Keratinocyte (primary cell): Measurements from ENCODE around the gene TXNL1. TPM values are rescaled to one million over a fixed set of nuclear protein-coding genes. Genes with fewer than 3 reads are reported as not detected.

Experiments used
- DNase-seq: peaks from one replicate; pipeline ENCODE4 v3.0.0-alpha.2; 2011; ENCODE audit warnings: low read depth, missing footprints, low spot score
- FAIRE-seq: peaks from 2 replicates; lab custom pipeline; 2011; peaks lifted over from hg19 to GRCh38; lab: Jason Lieb, UNC
- H2AFZ ChIP-seq: 2 replicates; pipeline ENCODE4 v1.6.0; 2012; ENCODE audit warnings: low read length, control low read depth, inconsistent platforms; ENCODE audit not compliant: control insufficient read depth
- H3K27ac ChIP-seq: 2 replicates; pipeline ENCODE4 v1.5.1; 2011; ENCODE audit warnings: low read length; ENCODE audit not compliant: control insufficient read depth, insufficient read depth
- H3K27me3 ChIP-seq: 3 replicates; pipeline ENCODE4 v1.6.0; 2011; ENCODE audit warnings: low read length; ENCODE audit not compliant: control insufficient read depth, insufficient read depth; ENCODE audit errors: extremely low read depth
- H3K36me3 ChIP-seq, 2 experiments: 2 replicates in 1 of 2; 3 replicates in 1 of 2; pipeline ENCODE4 v1.5.1; 2011; ENCODE audit warnings: low read length in 2 of 2, mild to moderate bottlenecking in 1 of 2; ENCODE audit not compliant: control insufficient read depth in 2 of 2, insufficient read depth in 2 of 2; ENCODE audit errors: extremely low read depth in 1 of 2
- H3K4me1 ChIP-seq: 3 replicates; pipeline ENCODE4 v1.5.1; 2011; ENCODE audit warnings: low read length; ENCODE audit not compliant: control insufficient read depth, insufficient read depth; ENCODE audit errors: extremely low read depth
- H3K4me2 ChIP-seq: 3 replicates; pipeline ENCODE4 v1.6.0; 2011; ENCODE audit warnings: low read depth, low read length; ENCODE audit not compliant: control insufficient read depth, insufficient read depth; ENCODE audit errors: extremely low read depth
- H3K4me3 ChIP-seq, 3 experiments: fragments of 200-600 bp in 1 of 3; sonication (generic) in 1 of 3; 2 replicates in 2 of 3; 3 replicates in 1 of 3; pipeline ENCODE4 v1.5.1; 2011 to 2016; ENCODE audit warnings: low read length in 3 of 3, mild to moderate bottlenecking in 3 of 3, control low read depth in 2 of 3, inconsistent platforms in 1 of 3, low read depth in 1 of 3, mixed read lengths in 1 of 3, mixed run types in 1 of 3, moderate library complexity in 1 of 3; ENCODE audit not compliant: control insufficient read depth in 2 of 3, insufficient read depth in 2 of 3; ENCODE audit errors: extremely low read depth in 1 of 3
- H3K79me2 ChIP-seq: 2 replicates; pipeline ENCODE4 v1.6.0; 2012; ENCODE audit warnings: low read length; ENCODE audit not compliant: control insufficient read depth, insufficient read depth
- H3K9ac ChIP-seq: 3 replicates; pipeline ENCODE4 v1.6.0; 2011; ENCODE audit warnings: low read length; ENCODE audit not compliant: control insufficient read depth, insufficient read depth; ENCODE audit errors: extremely low read depth
- H3K9me1 ChIP-seq: 3 replicates; pipeline ENCODE4 v1.6.0; 2011; ENCODE audit warnings: low read length; ENCODE audit not compliant: control insufficient read depth, insufficient read depth; ENCODE audit errors: extremely low read depth
- H3K9me3 ChIP-seq: 2 replicates; pipeline ENCODE4 v1.5.1; 2012; ENCODE audit warnings: low read depth, low read length; ENCODE audit not compliant: control insufficient read depth
- H4K20me1 ChIP-seq: 3 replicates; pipeline ENCODE4 v1.6.0; 2011; ENCODE audit warnings: low read length; ENCODE audit not compliant: control insufficient read depth, insufficient read depth; ENCODE audit errors: extremely low read depth
- EZH2 ChIP-seq: IDR thresholded peaks from one replicate; pipeline ENCODE4 v1.6.1; 2012; ENCODE audit warnings: inconsistent platforms, mild to moderate bottlenecking, low read length, moderate library complexity
- dilution Hi-C: fragments of 300-500 bp; cut with MboI; formaldehyde crosslinking; loops from one replicate; pipeline ENCODE4 v1.7.0; 2020; ENCODE audit warnings: low sequenced_read_pairs; ENCODE audit not compliant: extremely low pct_ligation_motif_present
- polyA plus RNA-seq, 5 experiments: library from polyadenylated mRNA; depleted of rRNA in 3 of 5; stranded (reverse) in 3 of 5; stranded (forward) in 1 of 5; unstranded in 1 of 5; fragments of >200 nt; gene quantifications; 1 replicate in 1 of 5; 2 replicates in 3 of 5; 3 replicates in 1 of 5; pipeline versions ENCODE4 v1.2.1 to v1.2.3, GENCODE V29; 2011 to 2012; ENCODE audit warnings: missing spikeins in 2 of 5, low read depth in 1 of 5, low replicate concordance in 1 of 5
- TF ChIP-seq, protein P1 (sequence below), 3 experiments: IDR thresholded peaks in 1 of 3; conservative IDR thresholded peaks in 1 of 3; optimal IDR thresholded peaks in 1 of 3; 2 replicates in 2 of 3; 3 replicates in 1 of 3; pipeline versions ENCODE3 to v1.5.1; 2011; ENCODE audit warnings: low read length in 3 of 3, mild to moderate bottlenecking in 3 of 3, moderate library complexity in 2 of 3, control low read depth in 1 of 3, inconsistent platforms in 1 of 3; ENCODE audit not compliant: insufficient read depth in 2 of 3; ENCODE audit errors: extremely low read depth in 1 of 3

The TXNL1 gene
- polyA plus RNA-seq, 1 donor (not counting 4 experiments of a cell fraction or from before 2014, with no cell fraction given) = 92.5 TPM

DNA sequence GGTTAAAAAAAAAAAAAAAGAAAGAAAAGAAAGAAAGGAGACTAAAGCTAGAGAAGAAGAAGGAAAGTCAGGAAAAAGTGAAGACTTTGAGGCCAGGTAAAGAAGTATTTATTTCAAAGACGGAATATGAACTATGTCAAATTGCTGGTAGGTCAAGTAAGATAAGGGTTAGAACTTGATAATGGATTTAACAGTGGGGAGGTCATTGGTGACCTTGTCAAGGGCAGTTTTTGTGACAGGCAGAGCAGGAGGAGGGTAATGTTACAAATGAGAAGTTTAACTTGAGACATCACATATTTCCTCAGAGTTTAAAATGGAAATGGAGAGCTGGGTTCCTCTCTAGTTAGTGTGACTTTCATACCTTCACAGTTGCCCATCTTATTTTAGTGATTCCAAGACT, 22.3 kb upstream of the TXNL1 start:
- FAIRE-seq (no peak), DNase-seq (no peak)
- H3K4me1 ChIP-seq = no peaks in the 10 kb centered on the region
- H3K27me3 ChIP-seq = no peaks in the 10 kb centered on the region
- no peak overlapping the region for H3K4me2 ChIP-seq
- H4K20me1 ChIP-seq = no peaks in the 10 kb centered on the region
- dilution Hi-C loops = no loop called here
- no peak overlapping the region for H3K9ac ChIP-seq
- H3K9me3 ChIP-seq = no peaks in the 10 kb centered on the region
- TF ChIP-seq EZH2 = no peak
- TF ChIP-seq, protein P1, sequence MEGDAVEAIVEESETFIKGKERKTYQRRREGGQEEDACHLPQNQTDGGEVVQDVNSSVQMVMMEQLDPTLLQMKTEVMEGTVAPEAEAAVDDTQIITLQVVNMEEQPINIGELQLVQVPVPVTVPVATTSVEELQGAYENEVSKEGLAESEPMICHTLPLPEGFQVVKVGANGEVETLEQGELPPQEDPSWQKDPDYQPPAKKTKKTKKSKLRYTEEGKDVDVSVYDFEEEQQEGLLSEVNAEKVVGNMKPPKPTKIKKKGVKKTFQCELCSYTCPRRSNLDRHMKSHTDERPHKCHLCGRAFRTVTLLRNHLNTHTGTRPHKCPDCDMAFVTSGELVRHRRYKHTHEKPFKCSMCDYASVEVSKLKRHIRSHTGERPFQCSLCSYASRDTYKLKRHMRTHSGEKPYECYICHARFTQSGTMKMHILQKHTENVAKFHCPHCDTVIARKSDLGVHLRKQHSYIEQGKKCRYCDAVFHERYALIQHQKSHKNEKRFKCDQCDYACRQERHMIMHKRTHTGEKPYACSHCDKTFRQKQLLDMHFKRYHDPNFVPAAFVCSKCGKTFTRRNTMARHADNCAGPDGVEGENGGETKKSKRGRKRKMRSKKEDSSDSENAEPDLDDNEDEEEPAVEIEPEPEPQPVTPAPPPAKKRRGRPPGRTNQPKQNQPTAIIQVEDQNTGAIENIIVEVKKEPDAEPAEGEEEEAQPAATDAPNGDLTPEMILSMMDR (optimal IDR thresholded peaks at IDR 0.05 in 1 of 3, IDR thresholded peaks at IDR 0.05 in 1 of 3, conservative IDR thresholded peaks at IDR 0.05 in 1 of 3; ENCODE audit: extremely low read depth in 1 of 3, insufficient read depth in 2 of 3, low read length in 3 of 3) = no peak
- H3K79me2 ChIP-seq = peaks cover 5% of the 10 kb centered on the region
- H2AFZ ChIP-seq = no peak overlapping the region
- no peaks in the 10 kb centered on the region for H3K9me1 ChIP-seq
- H3K4me3 ChIP-seq = no peak overlapping the region
- H3K36me3 ChIP-seq = no peaks in the 10 kb centered on the region
- no peak overlapping the region for H3K27ac ChIP-seq

DNA sequence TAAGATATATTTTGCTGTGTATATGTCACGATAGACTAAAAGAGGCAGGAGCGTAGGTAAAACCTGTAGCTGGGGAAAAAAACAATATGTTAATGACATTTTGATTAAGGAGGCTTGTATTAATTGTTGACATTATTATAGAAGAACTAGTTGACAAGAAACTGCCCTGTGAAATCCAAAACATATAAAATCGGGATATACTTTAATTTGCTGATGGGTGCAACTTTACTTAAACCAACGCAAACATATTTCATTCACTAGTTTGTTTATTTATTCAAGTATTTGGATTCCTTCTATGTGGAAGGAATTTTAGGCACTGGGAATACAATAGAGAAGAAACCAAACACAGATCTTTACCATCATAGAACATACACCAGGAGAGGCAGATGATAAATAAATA, 20.7 kb upstream of the TXNL1 start:
- Histone ChIP-seq H3K27me3 (no peaks in the 10 kb centered on the region), H2AFZ (no peak overlapping the region), H3K79me2 (peaks cover 7% of the 10 kb centered on the region), H4K20me1 (no peaks in the 10 kb centered on the region), H3K9me1 (no peaks in the 10 kb centered on the region), H3K9me3 (no peaks in the 10 kb centered on the region), H3K4me2 (no peak overlapping the region), H3K4me3 (no peak overlapping the region), H3K27ac (no peak overlapping the region), H3K9ac (no peak overlapping the region), H3K4me1 (no peaks in the 10 kb centered on the region), H3K36me3 (no peaks in the 10 kb centered on the region)
- dilution Hi-C loops = no loop called here
- FAIRE-seq (no peak), DNase-seq (no peak)
- no peak for TF ChIP-seq EZH2
- TF ChIP-seq, protein P1 (optimal IDR thresholded peaks at IDR 0.05 in 1 of 3, IDR thresholded peaks at IDR 0.05 in 1 of 3, conservative IDR thresholded peaks at IDR 0.05 in 1 of 3; ENCODE audit: extremely low read depth in 1 of 3, insufficient read depth in 2 of 3, low read length in 3 of 3) = no peak
